ENCODE measurements around the gene SIN3B.
"Not testable (repeated sequence)": the region's sequence is repeated elsewhere in the genome, so short reads cannot be mapped to it uniquely, and the experiment has no call there.

DNA sequence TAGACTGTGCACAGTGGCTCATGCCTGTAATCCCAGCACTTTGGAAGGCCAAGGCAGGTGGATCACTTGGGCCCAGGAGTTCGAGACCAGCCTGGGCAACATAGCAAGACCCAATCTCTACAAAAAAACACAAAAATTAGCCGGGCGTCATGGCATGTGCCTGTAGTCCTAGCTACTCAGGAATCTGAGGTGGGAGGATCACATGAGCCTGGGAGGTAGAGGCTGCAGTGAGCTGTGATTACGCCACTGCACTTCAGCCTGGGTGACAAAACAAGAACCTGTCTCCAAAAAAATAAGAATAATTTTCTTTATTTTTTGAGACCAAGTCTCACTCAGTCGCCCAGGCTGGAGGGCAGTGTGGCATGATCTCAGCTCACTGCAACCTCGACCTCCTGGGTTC lies 30.9 kb upstream of the SIN3B start:
- not testable (repeated sequence) for TF ChIP-seq POLR2A, POLR2AphosphoS5 (IDR thresholded peaks at IDR 0.05; ENCODE audit: low read depth, low read length)
